Memory B cell (primary cell): ENCODE measurements around the gene RFXAP.
A peak's percentile ranks its signal among the peaks of the same experiment; 100 is the strongest.

Experiments
- ATAC-seq: fragments of 150-1000 bp; cut with Tn5 transposase; 2 replicates; pipeline ENCODE4 v1.10.0; 2021; ENCODE audit warnings: low read depth, mild to moderate bottlenecking, moderate library complexity
- DNase-seq, 2 donors: peaks; one replicate each; pipeline ENCODE4 v3.0.0; 2022; ENCODE audit warnings: low spot score in 2 of 2
- H3K27ac Mint-ChIP-seq: one replicate; pipeline ENCODE4 v1.8.0; 2022; ENCODE audit warnings: mild to moderate bottlenecking, moderate library complexity, mixed read lengths
- H3K27me3 Mint-ChIP-seq: one replicate; pipeline ENCODE4 v1.8.0; 2022; ENCODE audit warnings: mixed read lengths
- H3K36me3 Mint-ChIP-seq: one replicate; pipeline ENCODE4 v1.8.0; 2022; ENCODE audit warnings: mild to moderate bottlenecking, mixed read lengths
- H3K4me1 Mint-ChIP-seq: one replicate; pipeline ENCODE4 v1.8.0; 2022; ENCODE audit warnings: mixed read lengths
- H3K4me3 Mint-ChIP-seq: one replicate; pipeline ENCODE4 v1.8.0; 2022; ENCODE audit warnings: mild to moderate bottlenecking, moderate library complexity, mixed read lengths
- H3K9me3 Mint-ChIP-seq: one replicate; pipeline ENCODE4 v1.8.0; 2022; ENCODE audit warnings: mixed read lengths

RFXAP gene

GRCh38 chr13:36795463-36795862, 23.6 kb upstream of the RFXAP start:
- Mint-ChIP-seq H3K4me1 (no peaks in the 10 kb centered on the region), H3K9me3 (no peaks in the 10 kb centered on the region), H3K27ac (no peak overlapping the region), H3K36me3 (no peaks in the 10 kb centered on the region), H3K27me3 (peaks cover 11% of the 10 kb centered on the region), H3K4me3 (no peak overlapping the region)
- no peak for ATAC-seq
- no peak for DNase-seq

- no peak for DNase-seq
- Mint-ChIP-seq H3K36me3 (no peaks in the 10 kb centered on the region), H3K27ac (no peak overlapping the region), H3K9me3 (no peaks in the 10 kb centered on the region), H3K4me3 (no peak overlapping the region), H3K27me3 (peaks cover 12% of the 10 kb centered on the region), H3K4me1 (no peaks in the 10 kb centered on the region)
- no peak for ATAC-seq
Observed at GRCh38 chr13:36796052-36796451, 23.0 kb upstream of the RFXAP start.

DNA sequence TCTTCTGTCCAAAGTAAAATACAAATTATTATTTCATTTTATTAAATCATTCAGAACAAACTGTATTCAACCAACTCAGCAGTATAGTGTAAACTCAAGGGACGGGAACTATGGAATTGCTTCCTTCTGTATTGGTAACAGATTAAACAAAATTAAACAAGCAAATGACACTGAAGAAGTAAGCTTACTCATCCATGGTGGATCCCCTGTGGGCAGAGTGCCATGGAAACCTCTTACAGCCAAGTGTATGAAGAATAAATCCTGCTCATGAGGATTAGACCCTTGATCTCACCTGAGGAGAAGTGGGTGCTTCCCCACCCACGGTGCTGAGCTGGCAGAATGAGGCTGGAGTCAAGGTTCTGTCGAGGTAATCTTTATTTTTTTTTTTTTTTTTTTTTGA, 18.0 kb upstream of the RFXAP start:
- H3K27ac Mint-ChIP-seq: no peak overlapping the region
- DNase-seq (no peak), ATAC-seq (no peak)
- H3K4me1 Mint-ChIP-seq: peaks cover 7% of the 10 kb centered on the region
- H3K4me3 Mint-ChIP-seq: no peak overlapping the region
- H3K36me3 Mint-ChIP-seq: no peaks in the 10 kb centered on the region
- H3K9me3 Mint-ChIP-seq: no peaks in the 10 kb centered on the region
- H3K27me3 Mint-ChIP-seq: peaks cover 5% of the 10 kb centered on the region

- no peak overlapping the region for H3K27ac Mint-ChIP-seq
- no peaks in the 10 kb centered on the region for H3K36me3 Mint-ChIP-seq
- peaks cover 2% of the 10 kb centered on the region for H3K27me3 Mint-ChIP-seq
- no peak for DNase-seq
- no peak overlapping the region for H3K4me3 Mint-ChIP-seq
- ATAC-seq: no peak
- peaks cover 14% of the 10 kb centered on the region for H3K4me1 Mint-ChIP-seq
- no peaks in the 10 kb centered on the region for H3K9me3 Mint-ChIP-seq
Observed at GRCh38 chr13:36804588-36804987, 14.4 kb upstream of the RFXAP start.

- H3K27ac Mint-ChIP-seq: no peak overlapping the region
Observed at GRCh38 chr13:36806102-36806501, 12.9 kb upstream of the RFXAP start.

DNA sequence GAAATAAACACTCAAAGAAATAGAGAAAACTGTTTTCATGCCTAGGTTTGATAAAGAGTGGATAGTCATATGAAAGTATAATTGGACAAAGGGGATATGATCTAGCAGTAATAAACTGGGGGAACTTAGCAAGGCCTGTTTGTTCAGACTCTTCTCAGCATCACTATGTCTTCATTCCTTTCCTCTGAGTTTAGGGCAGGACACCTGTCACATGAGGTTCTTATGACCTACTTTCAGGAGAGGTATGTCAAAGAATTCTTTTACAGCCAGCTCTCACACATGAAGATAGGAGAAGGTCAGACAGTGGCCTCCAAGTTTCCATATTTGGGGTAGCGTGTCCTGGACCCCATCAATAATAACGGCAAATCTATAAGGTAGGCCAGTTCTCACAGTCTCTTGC, 11.4 kb upstream of the RFXAP start:
- DNase-seq: no peak
- Mint-ChIP-seq H3K4me1 (peaks cover 14% of the 10 kb centered on the region), H3K27ac (no peak overlapping the region), H3K27me3 (peaks cover 9% of the 10 kb centered on the region), H3K36me3 (no peaks in the 10 kb centered on the region), H3K9me3 (no peaks in the 10 kb centered on the region), H3K4me3 (no peak overlapping the region)
- ATAC-seq: no peak

More at GRCh38 chr13:36806102-36806501, 12.9 kb upstream of the RFXAP start:
- ATAC-seq (peak; percentile 94), DNase-seq (no peak)
- H3K4me1 Mint-ChIP-seq: peaks cover 14% of the 10 kb centered on the region
- H3K27me3 Mint-ChIP-seq: peaks cover 3% of the 10 kb centered on the region
- H3K9me3 Mint-ChIP-seq: no peaks in the 10 kb centered on the region
- H3K4me3 Mint-ChIP-seq: peak overlapping the region; percentile 3
- H3K36me3 Mint-ChIP-seq: no peaks in the 10 kb centered on the region

DNA sequence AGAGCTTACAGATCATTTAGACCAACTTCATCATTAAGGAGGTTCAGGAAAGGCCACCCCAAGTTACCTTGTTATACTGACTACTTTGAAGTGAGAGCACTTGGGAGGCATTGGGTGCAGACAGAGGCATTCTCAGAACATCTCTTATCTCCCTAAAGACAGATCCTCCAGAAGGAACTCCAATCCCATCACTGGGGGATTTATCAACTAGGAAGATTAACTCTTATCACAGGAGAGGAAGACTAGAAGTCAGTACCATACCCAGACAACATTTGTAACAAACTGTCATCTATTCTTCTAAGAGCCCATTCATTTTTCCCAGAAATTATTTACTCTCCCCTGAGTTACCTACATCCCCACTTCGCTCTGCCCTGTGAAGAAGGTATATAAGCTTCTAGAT, 5.8 kb upstream of the RFXAP start:
- peaks cover 3% of the 10 kb centered on the region for H3K9me3 Mint-ChIP-seq
- DNase-seq (no peak), ATAC-seq (no peak)
- H3K36me3 Mint-ChIP-seq: no peaks in the 10 kb centered on the region
- peaks cover 14% of the 10 kb centered on the region for H3K27me3 Mint-ChIP-seq
- no peak overlapping the region for H3K4me3 Mint-ChIP-seq
- H3K27ac Mint-ChIP-seq: no peak overlapping the region
- peaks cover 2% of the 10 kb centered on the region for H3K4me1 Mint-ChIP-seq

GRCh38 chr13:36814465-36814864, 4.6 kb upstream of the RFXAP start:
- H3K4me3 Mint-ChIP-seq: no peak overlapping the region
- DNase-seq: no peak
- peaks cover 14% of the 10 kb centered on the region for H3K27me3 Mint-ChIP-seq
- ATAC-seq: no peak
- no peak overlapping the region for H3K27ac Mint-ChIP-seq
- peaks cover 3% of the 10 kb centered on the region for H3K9me3 Mint-ChIP-seq
- no peaks in the 10 kb centered on the region for H3K36me3 Mint-ChIP-seq
- H3K4me1 Mint-ChIP-seq: peaks cover 6% of the 10 kb centered on the region

DNA sequence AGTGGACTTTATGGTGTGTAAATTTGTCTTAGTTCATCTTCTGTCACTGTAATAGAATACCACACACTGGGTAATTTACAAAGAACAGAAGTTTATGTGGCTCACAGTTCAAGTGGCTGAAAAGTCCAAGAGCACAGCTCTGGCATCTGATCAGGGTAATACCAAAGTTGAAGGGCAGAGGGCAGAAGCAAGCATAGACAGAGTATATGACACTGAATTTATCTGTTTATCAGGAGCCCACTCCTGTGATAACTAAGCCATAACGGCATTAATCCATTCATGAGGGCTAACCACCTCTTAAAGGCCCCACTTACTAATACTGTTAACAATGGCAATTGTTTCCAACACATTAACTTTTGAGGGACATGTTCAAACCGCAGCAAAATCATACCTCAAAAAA, 4.0 kb upstream of the RFXAP start:
- ATAC-seq: no peak
- H3K27me3 Mint-ChIP-seq: peaks cover 12% of the 10 kb centered on the region

GRCh38 chr13:36817996-36818803, 822 bp upstream of the RFXAP start:
- peaks cover 21% of the 10 kb centered on the region for H3K4me1 Mint-ChIP-seq
- peak overlapping the region; percentile 88 for H3K27ac Mint-ChIP-seq
- H3K36me3 Mint-ChIP-seq: no peaks in the 10 kb centered on the region
- peaks cover 5% of the 10 kb centered on the region for H3K27me3 Mint-ChIP-seq
- H3K9me3 Mint-ChIP-seq: peaks cover 3% of the 10 kb centered on the region
- ATAC-seq: no peak
- DNase-seq: no peak
- peak overlapping the region; percentile 94 for H3K4me3 Mint-ChIP-seq

More for the DNA sequence above, 4.0 kb upstream of the RFXAP start:
- DNase-seq: peak in 1 of 2 donors; percentile 7
- H3K27ac Mint-ChIP-seq: no peak overlapping the region
- no peak overlapping the region for H3K4me3 Mint-ChIP-seq
- no peaks in the 10 kb centered on the region for H3K36me3 Mint-ChIP-seq
- H3K9me3 Mint-ChIP-seq: peaks cover 3% of the 10 kb centered on the region
- peaks cover 11% of the 10 kb centered on the region for H3K4me1 Mint-ChIP-seq

- H3K27me3 Mint-ChIP-seq: peaks cover under 1% of the 10 kb centered on the region
- H3K27ac Mint-ChIP-seq: peak overlapping the region; percentile 88
- ATAC-seq: peak; percentile 7
- no peak for DNase-seq
- peaks cover 23% of the 10 kb centered on the region for H3K4me1 Mint-ChIP-seq
- peaks cover under 1% of the 10 kb centered on the region for H3K9me3 Mint-ChIP-seq
- peak overlapping the region; percentile 94 for H3K4me3 Mint-ChIP-seq
- no peaks in the 10 kb centered on the region for H3K36me3 Mint-ChIP-seq
Observed at GRCh38 chr13:36819739-36820090, 693 bp downstream of the RFXAP start.

DNA sequence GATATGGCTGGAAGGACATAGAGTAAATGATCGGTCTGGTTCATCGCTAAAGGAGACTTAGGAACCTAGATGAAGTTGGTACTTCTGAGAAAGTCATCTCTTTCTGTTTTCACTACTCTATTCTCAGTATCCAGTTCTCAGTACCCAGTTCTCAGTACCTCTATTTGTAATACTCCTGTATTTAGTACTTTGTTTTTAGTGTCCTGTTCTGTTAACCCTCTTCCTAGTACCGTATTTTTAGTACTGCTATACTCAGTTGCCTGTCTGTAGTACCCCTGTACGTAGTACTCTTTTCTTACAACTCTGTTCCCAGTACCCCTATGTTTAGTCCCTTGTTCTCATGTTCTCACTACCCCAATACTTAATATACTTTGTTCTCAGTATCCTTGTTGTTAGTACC, 1.2 kb downstream of the RFXAP start:
- H3K9me3 Mint-ChIP-seq: no peaks in the 10 kb centered on the region
- ATAC-seq (no peak), DNase-seq (no peak)
- H3K4me3 Mint-ChIP-seq: peak overlapping the region; percentile 94
- peaks cover 2% of the 10 kb centered on the region for H3K36me3 Mint-ChIP-seq
- peak overlapping the region; percentile 88 for H3K27ac Mint-ChIP-seq
- H3K4me1 Mint-ChIP-seq: peaks cover 26% of the 10 kb centered on the region
- no peaks in the 10 kb centered on the region for H3K27me3 Mint-ChIP-seq

GRCh38 chr13:36822785-36823184, 3.8 kb downstream of the RFXAP start:
- Mint-ChIP-seq H3K27me3 (no peaks in the 10 kb centered on the region), H3K4me1 (peaks cover 26% of the 10 kb centered on the region), H3K27ac (no peak overlapping the region), H3K36me3 (peaks cover 4% of the 10 kb centered on the region), H3K9me3 (no peaks in the 10 kb centered on the region), H3K4me3 (no peak overlapping the region)
- DNase-seq (no peak), ATAC-seq (no peak)

DNA sequence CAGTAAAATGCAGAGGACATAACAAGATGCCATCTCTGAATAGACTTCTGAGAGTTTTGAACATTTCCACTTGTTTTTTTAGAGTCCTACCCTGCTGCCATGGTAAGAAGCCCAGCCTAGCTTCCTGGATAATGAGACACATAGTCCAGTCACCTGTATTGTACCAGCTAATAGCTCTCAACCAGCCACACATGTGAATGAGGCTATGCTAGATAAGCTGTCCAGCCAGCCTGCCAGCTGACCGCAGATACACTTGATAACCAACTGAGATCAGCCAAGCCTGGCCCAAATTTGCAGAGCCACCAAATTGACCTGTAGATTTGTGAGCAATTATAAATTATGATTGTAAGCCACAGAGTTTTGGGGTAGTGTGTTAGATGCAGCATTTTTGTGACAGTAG, 10.7 kb downstream of the RFXAP start:
- ATAC-seq (no peak), DNase-seq (no peak)
- H3K4me3 Mint-ChIP-seq: no peak overlapping the region
- H3K27me3 Mint-ChIP-seq: no peaks in the 10 kb centered on the region
- no peaks in the 10 kb centered on the region for H3K9me3 Mint-ChIP-seq
- H3K4me1 Mint-ChIP-seq: peaks cover 5% of the 10 kb centered on the region
- no peak overlapping the region for H3K27ac Mint-ChIP-seq
- peaks cover 10% of the 10 kb centered on the region for H3K36me3 Mint-ChIP-seq

DNA sequence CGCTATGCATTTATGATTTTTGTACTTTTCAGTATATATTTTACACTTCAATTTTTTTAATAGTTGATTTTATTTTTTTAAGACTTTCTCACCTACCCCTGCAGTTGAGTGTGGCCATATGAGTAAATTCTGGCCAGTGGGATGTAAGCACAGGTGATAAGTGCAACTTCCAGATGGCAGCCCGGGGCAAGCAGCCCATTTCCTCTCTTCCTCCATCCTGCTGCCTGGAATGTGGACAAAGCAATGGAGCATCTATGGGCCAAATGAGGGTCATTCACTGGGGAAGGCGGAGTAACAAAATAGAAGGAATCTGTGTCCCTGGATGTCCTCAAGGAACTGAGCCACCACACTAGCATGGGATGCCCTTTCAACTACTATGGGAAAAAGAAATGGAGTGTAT, 12.3 kb downstream of the RFXAP start:
- H3K4me3 Mint-ChIP-seq: no peak overlapping the region
- no peak for ATAC-seq
- H3K9me3 Mint-ChIP-seq: no peaks in the 10 kb centered on the region
- peaks cover 10% of the 10 kb centered on the region for H3K36me3 Mint-ChIP-seq
- no peak for DNase-seq
- no peak overlapping the region for H3K27ac Mint-ChIP-seq
- no peaks in the 10 kb centered on the region for H3K27me3 Mint-ChIP-seq
- H3K4me1 Mint-ChIP-seq: peaks cover 2% of the 10 kb centered on the region
